HepG2 (cell line): Measurements from ENCODE around the gene ABHD17A. TPM values are rescaled to one million over a fixed set of nuclear protein-coding genes. Genes with fewer than 3 reads are reported as not detected.

Experiments used
- ARID4A ChIP-seq: sonication (generic); formaldehyde crosslinking; IDR thresholded peaks from 2 replicates; pipeline ENCODE4 v1.5.0; 2020; ENCODE audit warnings: mild to moderate bottlenecking, missing genetic modification reagents, borderline replicate concordance
- ATF5 ChIP-seq: sonication (generic); formaldehyde crosslinking; IDR thresholded peaks from 2 replicates; pipeline ENCODE4 v1.4.0; 2020; ENCODE audit warnings: mild to moderate bottlenecking, low read depth, missing genetic modification reagents
- CCDC6 ChIP-seq: sonication (generic); formaldehyde crosslinking; IDR thresholded peaks from 2 replicates; pipeline ENCODE4 v1.8.1; 2022; ENCODE audit warnings: mild to moderate bottlenecking, missing genetic modification reagents, moderate library complexity
- CREM ChIP-seq, 2 experiments: sonication (generic) in 1 of 2; formaldehyde crosslinking in 1 of 2; IDR thresholded peaks; 2 replicates each; pipeline versions ENCODE4 v1.4.0 to v1.6.1; 2016 to 2020; ENCODE audit warnings: antibody characterized with exemption in 1 of 2, mild to moderate bottlenecking in 1 of 2, missing genetic modification reagents in 1 of 2
- EZH2 ChIP-seq: conservative IDR thresholded peaks from 2 replicates; pipeline ENCODE4 v1.6.1; 2012; ENCODE audit warnings: mild to moderate bottlenecking, low read depth, low read length, moderate library complexity
- HNRNPH1 ChIP-seq: fragments of 200-400 bp; formaldehyde crosslinking; optimal IDR thresholded peaks from 2 replicates; pipeline ENCODE3; 2017; ENCODE audit warnings: mild to moderate bottlenecking, low read depth, low read length
- KLF16 ChIP-seq, 2 experiments: sonication (generic) in 1 of 2; formaldehyde crosslinking in 1 of 2; IDR thresholded peaks; 2 replicates each; pipeline versions ENCODE4 v1.6.1 to v1.8.0; 2016 to 2023; ENCODE audit warnings: missing genetic modification reagents in 2 of 2, missing compliant biosample characterization in 1 of 2
- NCOA1 ChIP-seq: sonication (generic); formaldehyde crosslinking; IDR thresholded peaks from 2 replicates; pipeline ENCODE4 v1.9.0; 2021; ENCODE audit warnings: missing genetic modification reagents
- RFXANK ChIP-seq: IDR thresholded peaks from 2 replicates; pipeline ENCODE4 v1.6.1; 2016
- TMF1 ChIP-seq: sonication (generic); formaldehyde crosslinking; IDR thresholded peaks from 2 replicates; pipeline ENCODE4 v1.8.1; 2022; ENCODE audit warnings: low read depth, missing genetic modification reagents
- ZNF362 ChIP-seq: sonication (generic); formaldehyde crosslinking; IDR thresholded peaks from 2 replicates; pipeline ENCODE4 v1.4.0; 2020; ENCODE audit warnings: missing genetic modification reagents, mild to moderate bottlenecking, borderline replicate concordance
- ZNF451 ChIP-seq: sonication (generic); formaldehyde crosslinking; IDR thresholded peaks from 2 replicates; pipeline ENCODE4 v1.5.0; 2020; ENCODE audit warnings: mild to moderate bottlenecking, missing genetic modification reagents
- ZNF549 ChIP-seq: sonication (generic); formaldehyde crosslinking; IDR thresholded peaks from 2 replicates; pipeline ENCODE4 v1.5.0; 2020; ENCODE audit warnings: missing genetic modification reagents
- ZNF691 ChIP-seq: sonication (generic); formaldehyde crosslinking; IDR thresholded peaks from 2 replicates; pipeline ENCODE4 v1.4.0; 2020; ENCODE audit warnings: missing genetic modification reagents, low read depth, mild to moderate bottlenecking, borderline replicate concordance
- polyA plus RNA-seq, 8 experiments: library from polyadenylated mRNA; depleted of rRNA in 3 of 8; stranded (reverse) in 7 of 8; unstranded in 1 of 8; fragments of >200 nt; fragmentation: Illumina TruSeq in 4 of 8; extraction: Trizol in 4 of 8; gene quantifications; 2 replicates each; pipeline versions ENCODE4 v1.2.1 to v1.2.3, GENCODE V29; 2011 to 2016; ENCODE audit warnings: low read depth in 4 of 8, missing spikeins in 1 of 8, mixed read lengths in 1 of 8; ENCODE audit not compliant: insufficient read depth in 1 of 8
- total RNA-seq, 5 experiments: library from RNA; depleted of rRNA; stranded (reverse); fragments of >200 nt; fragmentation: Illumina TruSeq; extraction: Trizol; gene quantifications; 2 replicates each; pipeline ENCODE4 v1.2.3, GENCODE V29; 2016; ENCODE audit warnings: low read depth in 1 of 5
- TF ChIP-seq, protein P1 (sequence below): sonication (generic); formaldehyde crosslinking; IDR thresholded peaks from 2 replicates; pipeline ENCODE4 v1.4.0; 2020; ENCODE audit warnings: missing genetic modification reagents
- TF ChIP-seq, protein P2 (sequence below): sonication (generic); formaldehyde crosslinking; IDR thresholded peaks from 2 replicates; pipeline ENCODE4 v1.5.1; 2020; ENCODE audit warnings: missing genetic modification reagents, mild to moderate bottlenecking, borderline replicate concordance

The ABHD17A gene
- total and polyA plus RNA-seq, 2 of the 13 experiments (the other 11 are each of a cell fraction or from before 2014, with no cell fraction given) = 27.7 to 40.8 TPM

DNA sequence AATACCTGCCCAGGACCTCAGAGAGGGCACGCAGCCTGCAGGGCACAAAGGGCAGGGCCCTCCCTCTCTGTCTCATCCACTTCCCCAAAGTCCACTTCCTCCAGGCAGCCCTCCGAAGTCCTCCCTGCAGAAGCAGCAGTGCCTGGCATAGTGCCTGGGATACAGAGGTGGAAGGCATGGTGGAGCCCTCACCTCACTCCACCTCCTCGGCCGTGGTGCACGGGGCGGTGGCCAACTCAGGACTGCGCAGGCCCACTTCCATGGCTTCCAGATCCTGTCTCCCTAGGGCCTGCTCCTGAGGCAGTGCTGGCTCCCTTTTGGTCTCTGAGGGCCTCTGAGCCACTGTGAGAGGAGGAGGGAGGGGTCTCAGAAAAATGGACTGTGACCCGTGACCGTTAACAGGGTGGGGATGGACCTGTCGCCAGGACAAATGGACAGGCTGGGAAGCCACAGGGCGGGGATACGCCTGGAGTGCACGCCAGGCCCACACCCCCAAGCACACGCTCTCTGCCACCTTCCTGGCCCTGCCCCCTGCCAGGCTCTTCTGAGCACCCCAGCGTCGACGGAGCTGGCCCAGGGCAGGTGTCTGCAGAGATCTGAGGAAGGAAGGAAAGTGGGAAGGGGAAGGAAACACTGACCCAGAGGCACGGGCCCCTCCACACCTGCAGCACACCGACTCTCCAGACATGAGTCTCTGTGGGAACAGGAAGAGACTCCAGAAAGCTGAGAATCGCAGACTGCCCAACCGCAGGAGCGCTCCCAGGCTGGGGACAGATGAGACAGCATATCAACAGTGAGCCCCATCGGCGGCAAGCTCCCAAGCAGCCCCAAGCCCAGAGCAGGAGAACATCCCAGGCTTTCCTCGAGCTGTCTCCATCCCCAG is 45.4 kb downstream of the ABHD17A start (continued):
- TF ChIP-seq ARID4A (CRISPR knock-in tag) (peak; percentile 59; the same call in 1 of the 2 replicates), EZH2 (no peak), ZNF691 (CRISPR knock-in tag) (peak; percentile 34; the same call in 1 of the 2 replicates), ATF5 (no peak), ZNF362 (CRISPR knock-in tag) (no peak), TMF1 (CRISPR knock-in tag) (peak; percentile 39; the same call in 1 of the 2 replicates), ZNF451 (CRISPR knock-in tag) (peak; percentile 10; the same call in 1 of the 2 replicates), KLF16 (CRISPR knock-in tag; IDR thresholded peaks at IDR 0.05) (no peak), CCDC6 (CRISPR knock-in tag) (no peak), RFXANK (no peak), NCOA1 (CRISPR knock-in tag) (no peak), HNRNPH1 (no peak), CREM (IDR thresholded peaks at IDR 0.05) (no peak), CREM (CRISPR knock-in tag; IDR thresholded peaks at IDR 0.05) (no peak), ZNF549 (CRISPR knock-in tag) (no peak)
- TF ChIP-seq, protein P1, sequence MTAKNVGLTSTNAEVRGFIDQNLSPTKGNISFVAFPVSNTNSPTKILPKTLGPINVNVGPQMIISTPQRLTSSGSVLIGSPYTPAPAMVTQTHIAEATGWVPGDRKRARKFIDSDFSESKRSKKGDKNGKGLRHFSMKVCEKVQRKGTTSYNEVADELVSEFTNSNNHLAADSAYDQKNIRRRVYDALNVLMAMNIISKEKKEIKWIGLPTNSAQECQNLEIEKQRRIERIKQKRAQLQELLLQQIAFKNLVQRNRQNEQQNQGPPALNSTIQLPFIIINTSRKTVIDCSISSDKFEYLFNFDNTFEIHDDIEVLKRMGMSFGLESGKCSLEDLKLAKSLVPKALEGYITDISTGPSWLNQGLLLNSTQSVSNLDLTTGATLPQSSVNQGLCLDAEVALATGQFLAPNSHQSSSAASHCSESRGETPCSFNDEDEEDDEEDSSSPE (CRISPR knock-in tag) = no peak
- TF ChIP-seq, protein P2, sequence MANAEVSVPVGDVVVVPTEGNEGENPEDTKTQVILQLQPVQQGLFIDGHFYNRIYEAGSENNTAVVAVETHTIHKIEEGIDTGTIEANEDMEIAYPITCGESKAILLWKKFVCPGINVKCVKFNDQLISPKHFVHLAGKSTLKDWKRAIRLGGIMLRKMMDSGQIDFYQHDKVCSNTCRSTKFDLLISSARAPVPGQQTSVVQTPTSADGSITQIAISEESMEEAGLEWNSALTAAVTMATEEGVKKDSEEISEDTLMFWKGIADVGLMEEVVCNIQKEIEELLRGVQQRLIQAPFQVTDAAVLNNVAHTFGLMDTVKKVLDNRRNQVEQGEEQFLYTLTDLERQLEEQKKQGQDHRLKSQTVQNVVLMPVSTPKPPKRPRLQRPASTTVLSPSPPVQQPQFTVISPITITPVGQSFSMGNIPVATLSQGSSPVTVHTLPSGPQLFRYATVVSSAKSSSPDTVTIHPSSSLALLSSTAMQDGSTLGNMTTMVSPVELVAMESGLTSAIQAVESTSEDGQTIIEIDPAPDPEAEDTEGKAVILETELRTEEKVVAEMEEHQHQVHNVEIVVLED (CRISPR knock-in tag) = peak; percentile 60; the same call in 1 of the 2 replicates
